Uterus (tissue), 2 donors: Measurements from ENCODE around the gene SMAP1.

Experiments
- POLR2A ChIP-seq, 2 donors: fragments of 450-650 bp; IDR thresholded peaks; one replicate each; pipeline ENCODE4 v1.6.1; 2016; ENCODE audit warnings: antibody characterized with exemption in 2 of 2, mild to moderate bottlenecking in 1 of 2, moderate library complexity in 1 of 2
- TF ChIP-seq, protein P1 (sequence below), 4 experiments: fragments of 200-600 bp in 2 of 4; fragments of 450-650 bp in 2 of 4; sonication (generic) in 2 of 4; IDR thresholded peaks; one replicate each; pipeline ENCODE4 v1.5.1; 2016 to 2019; ENCODE audit warnings: antibody characterized with exemption in 4 of 4, mild to moderate bottlenecking in 2 of 4, moderate library complexity in 1 of 4

DNA sequence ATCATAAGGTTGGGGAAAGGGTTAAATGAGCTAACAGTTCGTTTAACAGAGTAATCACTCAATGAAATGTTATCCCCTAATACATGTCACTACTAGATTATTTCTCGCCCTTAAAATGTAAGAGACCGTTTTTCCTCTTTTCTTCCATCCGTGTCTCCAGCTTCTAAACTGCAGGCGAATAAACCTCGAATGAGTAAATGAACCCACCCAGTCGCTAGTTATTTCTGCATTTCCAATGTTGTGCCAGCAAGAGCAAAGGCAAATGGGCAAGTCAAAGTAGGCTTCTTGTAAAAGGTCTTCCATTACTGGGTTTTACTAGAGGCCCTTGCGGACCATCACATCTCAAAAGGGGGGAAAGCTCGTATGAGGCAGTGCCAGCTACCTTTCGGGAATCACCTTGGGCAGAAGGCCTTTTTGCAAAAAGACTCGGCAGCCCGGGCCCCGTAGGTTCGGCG, 400 bp upstream of the SMAP1 start:
- TF ChIP-seq, protein P1, sequence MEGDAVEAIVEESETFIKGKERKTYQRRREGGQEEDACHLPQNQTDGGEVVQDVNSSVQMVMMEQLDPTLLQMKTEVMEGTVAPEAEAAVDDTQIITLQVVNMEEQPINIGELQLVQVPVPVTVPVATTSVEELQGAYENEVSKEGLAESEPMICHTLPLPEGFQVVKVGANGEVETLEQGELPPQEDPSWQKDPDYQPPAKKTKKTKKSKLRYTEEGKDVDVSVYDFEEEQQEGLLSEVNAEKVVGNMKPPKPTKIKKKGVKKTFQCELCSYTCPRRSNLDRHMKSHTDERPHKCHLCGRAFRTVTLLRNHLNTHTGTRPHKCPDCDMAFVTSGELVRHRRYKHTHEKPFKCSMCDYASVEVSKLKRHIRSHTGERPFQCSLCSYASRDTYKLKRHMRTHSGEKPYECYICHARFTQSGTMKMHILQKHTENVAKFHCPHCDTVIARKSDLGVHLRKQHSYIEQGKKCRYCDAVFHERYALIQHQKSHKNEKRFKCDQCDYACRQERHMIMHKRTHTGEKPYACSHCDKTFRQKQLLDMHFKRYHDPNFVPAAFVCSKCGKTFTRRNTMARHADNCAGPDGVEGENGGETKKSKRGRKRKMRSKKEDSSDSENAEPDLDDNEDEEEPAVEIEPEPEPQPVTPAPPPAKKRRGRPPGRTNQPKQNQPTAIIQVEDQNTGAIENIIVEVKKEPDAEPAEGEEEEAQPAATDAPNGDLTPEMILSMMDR (IDR thresholded peaks at IDR 0.05), result no peak
- no peak for TF ChIP-seq POLR2A (IDR thresholded peaks at IDR 0.05)
